HG03565 (cell line): ENCODE data around the gene PXK.
"Not testable (repeated sequence)": the region's sequence is repeated elsewhere in the genome, so short reads cannot be mapped to it uniquely, and the experiment has no call there.

Source experiments
- ATAC-seq: cut with Tn5 transposase; IDR thresholded peaks from one replicate; pipeline ENCODE4 v1.9.1; 2021; ENCODE audit warnings: mild to moderate bottlenecking, moderate library complexity; ENCODE audit not compliant: unreplicated experiment

Gene PXK

GRCh38 chr3:58323529-58324390 lies 8.9 kb upstream of the PXK start:
- ATAC-seq, result no peak

DNA sequence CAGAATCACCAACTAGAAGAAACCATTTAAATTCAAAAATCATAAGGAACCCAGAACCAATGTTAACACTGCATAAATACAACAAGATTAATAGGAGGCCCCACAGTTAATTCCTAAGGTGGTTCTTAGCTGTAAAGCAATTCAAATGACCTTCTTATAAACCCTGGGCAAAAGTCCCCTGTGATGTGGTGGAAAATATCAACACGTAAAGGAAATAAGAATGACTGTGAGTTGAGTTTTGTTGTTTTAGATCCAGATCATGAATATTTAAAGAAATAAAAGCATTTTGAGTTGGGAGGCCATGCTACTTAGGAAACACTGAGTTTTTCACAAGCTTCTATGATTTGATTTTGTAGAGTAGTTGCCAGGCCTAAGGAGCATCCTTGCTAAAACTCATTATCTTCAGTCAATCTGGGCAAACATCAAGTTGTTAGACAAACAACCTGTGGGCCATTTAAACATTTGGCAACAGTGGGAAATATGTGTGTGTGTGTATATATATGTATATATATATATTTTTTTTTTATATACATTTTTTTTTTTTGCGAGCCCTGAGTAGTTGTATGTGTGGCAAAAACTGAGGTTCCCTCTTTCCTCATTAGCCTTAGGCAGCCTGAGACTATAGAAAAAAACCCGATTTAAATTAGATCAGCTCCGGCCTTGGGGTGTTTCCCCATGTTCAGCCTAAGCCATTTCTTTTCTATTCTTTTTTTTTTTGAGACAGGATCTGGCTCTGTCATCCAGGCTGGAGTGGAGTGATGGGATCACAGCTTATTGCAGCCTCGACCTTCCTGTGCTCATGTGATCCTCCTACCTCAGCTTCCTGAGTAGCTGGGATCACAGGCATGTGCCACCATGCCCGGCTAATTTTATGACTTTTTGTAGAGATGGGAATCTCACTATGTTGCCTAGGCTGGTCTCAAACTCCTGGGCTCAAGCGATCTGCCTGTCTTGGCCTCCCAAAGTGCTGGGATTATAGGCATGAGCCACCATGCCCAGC lies 8.0 kb upstream of the PXK start:
- no peak for ATAC-seq

- ATAC-seq, result no peak
Measured at GRCh38 chr3:58325525-58325992, 7.1 kb upstream of the PXK start.

GRCh38 chr3:58326267-58326900 lies 6.3 kb upstream of the PXK start:
- no peak for ATAC-seq

- no peak for ATAC-seq
Measured at GRCh38 chr3:58329150-58329921, 3.4 kb upstream of the PXK start.

- no peak for ATAC-seq
Measured at GRCh38 chr3:58329922-58330413, 2.7 kb upstream of the PXK start.

- ATAC-seq, result no peak
Measured at GRCh38 chr3:58331593-58332152, 1.0 kb upstream of the PXK start.

GRCh38 chr3:58333206-58334012 lies 717 bp downstream of the PXK start:
- ATAC-seq, result peak; percentile 43

DNA sequence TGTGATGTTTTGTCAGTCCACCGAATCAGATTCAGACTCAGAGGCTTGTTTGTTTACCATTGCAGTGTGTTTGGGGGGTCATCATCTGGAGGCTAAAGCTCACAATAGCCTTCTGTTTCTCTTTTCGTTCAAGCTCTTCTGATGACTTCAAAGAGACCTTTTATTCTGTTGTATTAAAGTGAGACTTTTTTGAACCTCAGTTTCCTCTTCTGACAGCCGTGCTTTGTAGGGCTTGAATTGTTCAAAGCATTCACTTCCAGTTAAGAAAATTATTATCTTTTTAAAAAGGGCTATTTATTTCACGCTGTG lies 1.3 kb downstream of the PXK start:
- ATAC-seq, result no peak

DNA sequence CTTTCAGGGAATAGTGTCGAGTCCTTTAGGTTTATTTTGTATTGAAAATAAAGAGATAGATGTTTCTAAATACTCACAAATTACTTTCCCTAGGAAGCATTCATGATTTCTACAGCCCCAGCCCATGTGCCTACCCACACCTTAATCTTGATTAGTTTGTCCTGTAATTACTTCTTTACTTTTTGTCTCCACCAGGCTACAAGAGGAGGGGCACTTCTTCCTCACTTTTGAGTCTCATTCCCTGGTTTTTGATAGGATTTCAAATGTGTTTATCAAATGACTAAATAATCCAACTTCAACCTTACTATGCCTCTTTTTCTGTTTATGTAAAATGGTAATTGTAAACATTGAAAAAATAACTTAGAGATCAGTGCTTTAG lies 1.8 kb downstream of the PXK start:
- ATAC-seq, result no peak

- no peak for ATAC-seq
Measured at GRCh38 chr3:58335652-58335947, 2.9 kb downstream of the PXK start.

DNA sequence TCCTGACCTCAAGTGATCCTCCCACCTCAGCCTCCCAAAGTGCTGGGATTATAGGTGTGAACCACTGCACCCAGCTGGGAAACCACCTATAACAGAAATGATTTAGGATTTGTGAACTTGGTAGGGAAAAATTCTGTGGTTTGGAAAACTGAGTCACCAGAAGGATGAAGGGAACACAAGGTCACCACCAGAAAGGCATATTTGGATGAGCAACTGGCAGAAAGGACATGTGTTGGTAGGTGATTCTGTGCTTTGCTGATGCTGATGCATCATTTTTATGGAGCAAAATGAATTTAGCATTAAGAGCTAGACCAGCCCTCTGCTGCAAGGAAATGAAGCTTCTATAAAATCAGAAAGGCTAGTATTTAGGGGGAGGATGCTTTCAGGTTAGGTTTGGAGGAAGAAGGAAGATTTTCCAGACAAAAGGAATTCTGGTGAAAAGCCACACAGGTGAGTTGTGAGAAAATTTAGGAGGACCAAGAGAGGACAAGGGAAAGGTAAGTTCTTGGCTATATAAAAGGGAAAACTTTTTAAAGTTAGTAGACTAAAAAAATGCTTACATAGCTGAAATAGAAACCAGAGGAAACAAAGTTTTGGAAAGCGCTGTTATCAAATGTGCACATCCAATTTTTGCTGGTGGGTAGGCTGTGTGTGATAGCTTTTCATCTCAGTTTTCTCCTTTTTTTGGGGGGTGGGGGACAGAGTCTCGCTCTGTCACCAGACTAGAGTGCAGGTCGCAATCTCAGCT lies 3.6 kb downstream of the PXK start:
- ATAC-seq, result no peak

DNA sequence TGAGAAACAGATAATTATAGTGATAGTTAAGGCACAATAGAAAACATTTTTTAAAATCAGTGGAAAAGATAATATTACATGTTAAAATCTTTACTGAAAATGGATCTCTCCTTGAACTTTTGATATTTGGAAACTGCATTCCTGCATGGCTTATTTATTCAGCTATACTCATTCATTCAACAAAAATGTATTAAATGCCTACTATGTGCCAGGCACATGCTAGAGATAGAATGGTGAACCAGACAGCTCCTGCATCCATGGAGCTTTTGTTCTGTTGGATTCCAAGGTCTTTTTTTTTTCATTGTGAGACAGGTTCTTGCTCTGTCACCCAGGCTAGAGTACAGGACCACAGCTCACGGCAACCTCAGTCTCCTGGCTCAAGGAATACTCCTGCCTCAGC lies 4.5 kb downstream of the PXK start:
- no peak for ATAC-seq

GRCh38 chr3:58339146-58339545 lies 6.5 kb downstream of the PXK start:
- ATAC-seq, result not testable (repeated sequence)

DNA sequence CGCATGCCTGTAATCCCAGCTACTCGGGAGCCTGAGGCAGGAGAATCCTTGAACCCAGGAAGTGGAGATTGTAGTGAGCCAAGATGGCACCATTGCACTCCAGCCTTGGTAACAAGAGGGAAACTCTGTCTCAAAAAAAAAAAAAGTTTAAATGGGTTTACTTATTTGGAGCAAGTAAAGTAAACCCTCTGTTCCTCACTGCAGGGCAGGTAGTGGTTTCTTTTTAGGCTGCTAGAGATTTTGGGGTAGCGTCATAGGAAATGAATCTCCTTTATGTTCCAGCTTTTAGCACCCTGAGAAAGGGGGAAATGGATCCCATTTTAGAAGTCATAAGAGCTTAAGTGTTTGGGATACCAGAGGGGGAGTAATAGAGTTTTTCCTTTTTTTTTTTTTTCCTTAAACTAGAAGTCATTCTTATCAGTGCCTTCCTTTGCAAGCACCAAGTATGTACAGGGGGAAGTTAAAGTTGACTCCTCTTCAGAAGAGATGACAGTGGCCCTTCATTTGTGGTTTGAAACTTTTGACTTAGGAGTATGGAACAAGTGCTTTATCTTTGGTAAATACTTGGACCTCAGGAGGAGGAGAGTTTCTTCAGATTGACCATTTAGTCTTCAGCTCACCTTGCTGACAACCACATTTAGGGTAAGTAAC lies 8.0 kb downstream of the PXK start:
- ATAC-seq, result no peak

GRCh38 chr3:58341376-58341775 lies 8.7 kb downstream of the PXK start:
- ATAC-seq, result no peak

DNA sequence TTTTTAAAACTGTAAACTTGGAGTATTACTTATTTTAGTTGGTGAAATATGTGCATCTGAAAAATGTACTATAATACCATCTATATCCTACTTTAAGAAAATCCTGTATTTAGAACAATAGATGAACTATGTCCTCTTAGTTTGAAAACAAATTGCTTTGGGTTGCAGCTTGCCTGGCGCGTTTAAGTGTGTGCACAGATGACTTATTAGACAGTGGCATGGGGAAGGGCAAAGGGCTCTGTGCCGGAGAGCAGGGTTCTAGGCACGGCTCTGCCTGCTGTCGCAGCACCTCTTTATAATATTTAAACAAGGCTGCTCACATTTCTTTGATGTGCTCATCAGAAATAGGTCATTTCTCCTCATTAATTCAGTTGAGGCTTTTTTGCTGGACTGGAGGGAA lies 10.0 kb downstream of the PXK start:
- ATAC-seq, result no peak

GRCh38 chr3:58345457-58345856 lies 12.8 kb downstream of the PXK start:
- no peak for ATAC-seq
